ENCODE data around the gene ZCCHC4. TPM values are rescaled to one million over a fixed set of nuclear protein-coding genes. Genes with fewer than 3 reads are reported as not detected.
A peak's percentile ranks its signal among the peaks of the same experiment; 100 is the strongest.

ZCCHC4 gene
- total RNA-seq, 1 donor = 15.0 TPM

DNA sequence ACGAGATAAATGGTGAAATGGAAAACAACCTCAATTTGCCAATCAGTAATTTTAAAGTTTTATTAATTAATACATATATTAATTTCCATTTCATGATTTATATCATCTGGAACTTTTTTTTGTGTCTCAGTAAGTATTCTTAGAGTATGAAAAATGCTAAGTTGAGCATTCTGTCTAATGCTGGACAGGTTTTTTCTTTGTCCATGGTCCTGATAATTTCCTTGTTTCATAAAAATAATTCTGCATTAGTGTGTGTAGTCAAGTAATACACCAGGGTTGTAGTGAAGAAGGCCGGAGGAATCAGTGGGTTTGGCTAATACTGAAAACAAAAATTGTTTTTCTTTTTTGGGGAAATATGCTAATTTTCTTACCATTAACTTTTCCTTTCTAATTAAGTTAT, 74.4 kb downstream of the ZCCHC4 start:
- DNase-seq (ENCODE audit: low read depth) = no peak
- H3K4me3 ChIP-seq (ENCODE audit: low read depth, low read length) = no peak overlapping the region
- no peak for TF ChIP-seq CTCF (IDR thresholded peaks at IDR 0.05; ENCODE audit: insufficient read depth, low read length)

GRCh38 chr4:25397305-25397704, 84.7 kb downstream of the ZCCHC4 start:
- TF ChIP-seq CTCF (IDR thresholded peaks at IDR 0.05; ENCODE audit: insufficient read depth, low read length) = no peak
- H3K4me3 ChIP-seq (ENCODE audit: low read depth, low read length) = no peak overlapping the region
- DNase-seq (ENCODE audit: low read depth) = no peak

GRCh38 chr4:25399510-25399909, 86.9 kb downstream of the ZCCHC4 start:
- no peak for DNase-seq (ENCODE audit: low read depth)
- no peak overlapping the region for H3K4me3 ChIP-seq (ENCODE audit: low read depth, low read length)
- TF ChIP-seq CTCF (IDR thresholded peaks at IDR 0.05; ENCODE audit: insufficient read depth, low read length) = no peak

DNA sequence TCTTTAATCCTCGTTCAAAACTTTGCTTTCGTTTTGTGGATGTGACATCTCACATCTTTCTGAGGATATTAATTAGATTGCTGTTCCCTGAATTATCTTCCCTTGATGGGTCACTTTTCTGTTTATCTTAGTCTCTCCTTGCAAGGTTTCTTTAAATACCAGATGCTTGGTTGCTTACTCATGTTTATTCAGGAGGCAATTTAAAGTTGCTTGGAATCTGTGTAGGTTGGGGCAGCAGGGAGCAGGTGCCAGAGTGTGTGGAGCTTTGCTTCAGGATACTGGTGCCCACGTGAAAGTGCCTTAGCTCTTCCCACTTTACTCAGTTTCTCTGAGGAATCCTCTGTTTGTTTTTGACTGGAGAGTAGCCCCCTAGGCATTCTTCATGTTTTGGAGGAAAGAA, 88.5 kb downstream of the ZCCHC4 start:
- DNase-seq (ENCODE audit: low read depth) = no peak
- no peak for TF ChIP-seq CTCF (IDR thresholded peaks at IDR 0.05; ENCODE audit: insufficient read depth, low read length)
- H3K4me3 ChIP-seq (ENCODE audit: low read depth, low read length) = no peak overlapping the region

- no peak overlapping the region for H3K4me3 ChIP-seq (ENCODE audit: low read depth, low read length)
- DNase-seq (ENCODE audit: low read depth) = peak; percentile 51
- TF ChIP-seq CTCF (IDR thresholded peaks at IDR 0.05; ENCODE audit: insufficient read depth, low read length) = no peak
Measured at GRCh38 chr4:25402521-25402920, 89.9 kb downstream of the ZCCHC4 start.

DNA sequence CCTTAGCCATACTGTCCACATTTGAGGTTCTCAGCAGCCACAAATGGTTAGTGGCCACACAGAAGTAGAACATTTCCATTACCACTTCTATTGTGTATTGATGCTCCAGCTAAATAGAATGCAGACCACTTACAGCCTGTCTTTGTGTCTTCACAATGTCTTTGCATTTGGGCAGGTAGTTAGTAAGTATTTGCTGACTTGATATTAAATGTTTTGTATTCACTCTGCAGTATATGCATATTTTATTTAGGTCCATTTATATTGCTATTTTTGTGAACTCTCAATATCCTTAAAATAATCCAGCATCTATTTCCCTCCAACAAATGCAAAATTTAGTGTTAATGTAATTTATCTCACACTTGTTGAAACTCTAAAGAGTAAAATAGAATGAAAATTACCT, 91.1 kb downstream of the ZCCHC4 start:
- no peak for TF ChIP-seq CTCF (IDR thresholded peaks at IDR 0.05; ENCODE audit: insufficient read depth, low read length)
- H3K4me3 ChIP-seq (ENCODE audit: low read depth, low read length) = no peak overlapping the region
- DNase-seq (ENCODE audit: low read depth) = no peak

DNA sequence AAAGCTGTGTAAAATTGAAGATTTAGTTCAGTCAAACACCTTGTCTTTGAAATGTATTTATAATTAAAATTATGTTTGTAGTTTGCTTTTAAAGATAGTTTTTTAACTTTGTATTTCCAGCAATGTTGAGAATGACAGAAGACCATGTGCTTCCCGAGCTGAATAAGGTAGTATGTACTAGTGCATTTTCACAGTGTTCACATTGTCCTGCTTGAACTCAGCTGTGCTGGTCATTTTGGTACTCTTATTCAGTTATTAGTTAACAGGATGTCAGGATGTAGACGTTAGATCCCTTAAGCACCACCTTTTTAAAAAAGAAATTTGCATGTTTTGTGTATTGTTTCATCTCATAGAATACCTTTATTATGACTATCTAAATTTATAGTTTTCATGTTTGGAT, 92.9 kb downstream of the ZCCHC4 start:
- TF ChIP-seq CTCF (IDR thresholded peaks at IDR 0.05; ENCODE audit: insufficient read depth, low read length) = no peak
- no peak for DNase-seq (ENCODE audit: low read depth)
- no peak overlapping the region for H3K4me3 ChIP-seq (ENCODE audit: low read depth, low read length)

Measured in fibroblast of the aortic adventitia (primary cell).